IMR-90 (cell line): ENCODE results near the gene ARRDC2. TPM values are rescaled to one million over a fixed set of nuclear protein-coding genes. Genes with fewer than 3 reads are reported as not detected.

Experiments
- ATAC-seq: fragments of 200-7000 bp; cut with Tn5 transposase; 2 replicates; pipeline ENCODE4 v1.9.1; 2020; ENCODE audit warnings: low read depth, mild to moderate bottlenecking, moderate library complexity
- BruUV-seq: library from RNA; stranded (reverse); fragments of 400-500 nt; replicated peaks from 2 replicates; lab custom pipeline; 2021; lab: Mats Ljungman, UMichigan
- CTCF ChIA-PET: fragments of 300-600 bp; formaldehyde crosslinking; extraction: SDS; loops from one replicate; lab custom pipeline; 2021; ENCODE audit warnings: antibody characterized with exemption; lab: Yijun Ruan, JAX
- POLR2A ChIA-PET: fragments of 300-600 bp; sonication (Branson Sonifier 250); formaldehyde crosslinking; loops from one replicate; lab custom pipeline; 2022; ENCODE audit warnings: antibody characterized with exemption; ENCODE audit not compliant: unreplicated experiment; lab: Charles Lee
- DNase-seq: peaks from one replicate; pipeline ENCODE4 v3.0.0; 2013
- H2AFZ ChIP-seq: replicated peaks from 2 replicates; pipeline ENCODE3; 2013; ENCODE audit warnings: low read length, mild to moderate bottlenecking; ENCODE audit not compliant: poor library complexity
- H2AK5ac ChIP-seq: 2 replicates; pipeline ENCODE4 v1.6.1; 2013; ENCODE audit warnings: low read depth, low read length, inconsistent platforms
- H2AK9ac ChIP-seq: replicated peaks from 2 replicates; pipeline ENCODE3; 2013; ENCODE audit warnings: mild to moderate bottlenecking, low read depth, low read length, moderate library complexity; ENCODE audit not compliant: poor library complexity
- H2BK120ac ChIP-seq: 2 replicates; pipeline ENCODE4 v1.6.1; 2013; ENCODE audit warnings: low read depth, low read length, inconsistent platforms
- H2BK15ac ChIP-seq: 3 replicates; pipeline ENCODE4 v1.6.1; 2013; ENCODE audit warnings: low read depth, low read length, inconsistent platforms
- H2BK20ac ChIP-seq: 2 replicates; pipeline ENCODE4 v1.6.1; 2013; ENCODE audit warnings: low read depth, mild to moderate bottlenecking, inconsistent platforms, low read length, moderate library complexity
- H2BK5ac ChIP-seq: 2 replicates; pipeline ENCODE4 v1.6.1; 2013; ENCODE audit warnings: mild to moderate bottlenecking, low read depth, low read length, inconsistent platforms; ENCODE audit not compliant: poor library complexity, severe bottlenecking
- H3K14ac ChIP-seq: replicated peaks from 2 replicates; pipeline ENCODE4 v1.6.1; 2013; ENCODE audit warnings: low read depth, low read length, inconsistent platforms
- H3K18ac ChIP-seq: 2 replicates; pipeline ENCODE4 v1.6.1; 2013; ENCODE audit warnings: low read depth, low read length, control low read depth
- H3K23ac ChIP-seq: 2 replicates; pipeline ENCODE4 v1.6.1; 2013; ENCODE audit warnings: low read depth, low read length, inconsistent platforms
- H3K27ac ChIP-seq: 2 replicates; pipeline ENCODE4 v1.5.1; 2013; ENCODE audit warnings: mild to moderate bottlenecking, control low read depth, low read length; ENCODE audit not compliant: insufficient read depth
- H3K27me3 ChIP-seq: 2 replicates; pipeline ENCODE4 v1.6.1; 2013; ENCODE audit warnings: low read length; ENCODE audit not compliant: control insufficient read depth, insufficient read depth
- H3K36me3 ChIP-seq: 2 replicates; pipeline ENCODE4 v1.6.1; 2013; ENCODE audit warnings: low read length, mixed read lengths; ENCODE audit not compliant: control insufficient read depth, insufficient read depth
- H3K4ac ChIP-seq: 2 replicates; pipeline ENCODE4 v1.6.1; 2013; ENCODE audit warnings: low read depth, low read length, inconsistent platforms
- H3K4me1 ChIP-seq: 2 replicates; pipeline ENCODE4 v1.6.1; 2013; ENCODE audit warnings: low read length, mixed read lengths; ENCODE audit not compliant: control insufficient read depth, insufficient read depth
- H3K4me2 ChIP-seq: 2 replicates; pipeline ENCODE4 v1.6.1; 2013; ENCODE audit warnings: low read depth, mild to moderate bottlenecking, control low read depth, low read length, moderate library complexity
- H3K4me3 ChIP-seq: 2 replicates; pipeline ENCODE4 v1.5.1; 2013; ENCODE audit warnings: low read depth, mild to moderate bottlenecking, control low read depth, low read length, moderate library complexity; ENCODE audit not compliant: insufficient read depth
- H3K56ac ChIP-seq: 2 replicates; pipeline ENCODE4 v1.6.1; 2013; ENCODE audit warnings: low read length, inconsistent platforms; ENCODE audit not compliant: insufficient read depth; ENCODE audit errors: extremely low read depth
- H3K79me1 ChIP-seq, 2 experiments: 2 replicates each; pipeline ENCODE4 v1.6.1; 2013; ENCODE audit warnings: low read length in 2 of 2, inconsistent platforms in 1 of 2, low read depth in 1 of 2
- H3K9ac ChIP-seq: 2 replicates; pipeline ENCODE4 v1.6.1; 2013; ENCODE audit warnings: low read depth, low read length, control low read depth
- H3K9me1 ChIP-seq: 2 replicates; pipeline ENCODE4 v1.6.1; 2013; ENCODE audit warnings: low read length, inconsistent platforms; ENCODE audit not compliant: insufficient read depth
- H3K9me3 ChIP-seq: 2 replicates; pipeline ENCODE4 v1.6.1; 2013; ENCODE audit warnings: low read length; ENCODE audit not compliant: control insufficient read depth, insufficient read depth
- H4K20me1 ChIP-seq: 2 replicates; pipeline ENCODE4 v1.6.1; 2013; ENCODE audit warnings: low read length, inconsistent platforms; ENCODE audit not compliant: insufficient read depth
- H4K5ac ChIP-seq: 2 replicates; pipeline ENCODE4 v1.6.1; 2013; ENCODE audit warnings: mild to moderate bottlenecking, low read depth, low read length, control low read depth
- H4K8ac ChIP-seq, 2 experiments: 2 replicates each; pipeline ENCODE4 v1.6.1; 2013; ENCODE audit warnings: low read depth in 2 of 2, low read length in 2 of 2, control low read depth in 1 of 2, inconsistent platforms in 1 of 2
- H4K91ac ChIP-seq: 2 replicates; pipeline ENCODE4 v1.6.1; 2013; ENCODE audit warnings: low read depth, low read length, inconsistent platforms; ENCODE audit not compliant: insufficient read depth
- CEBPB ChIP-seq: IDR thresholded peaks from 2 replicates; pipeline ENCODE4 v1.6.1; 2012; ENCODE audit warnings: low read depth, low read length, improper control_type of control experiment
- CTCF ChIP-seq: conservative IDR thresholded peaks from 2 replicates; pipeline ENCODE4 v1.5.1; 2012; ENCODE audit warnings: mild to moderate bottlenecking, low read depth, low read length, improper control_type of control experiment
- FOS ChIP-seq: fragments of 150-350 bp; IDR thresholded peaks from 2 replicates; pipeline ENCODE4 v1.6.1; 2016; ENCODE audit warnings: low read depth, low read length
- MAFK ChIP-seq: IDR thresholded peaks from 2 replicates; pipeline ENCODE4 v1.6.1; 2012; ENCODE audit warnings: low read depth, low read length, improper control_type of control experiment
- MAZ ChIP-seq: IDR thresholded peaks from 2 replicates; pipeline ENCODE4 v1.6.1; 2012; ENCODE audit warnings: low read depth, mild to moderate bottlenecking, low read length, improper control_type of control experiment, moderate library complexity, borderline replicate concordance
- NFE2L2 ChIP-seq: fragments of 150-350 bp; IDR thresholded peaks from 2 replicates; pipeline ENCODE4 v1.6.1; 2016; ENCODE audit warnings: low read depth, mild to moderate bottlenecking, low read length
- POLR2A ChIP-seq: IDR thresholded peaks from 2 replicates; pipeline ENCODE4 v1.6.1; 2012; ENCODE audit warnings: mild to moderate bottlenecking, low read depth, low read length
- RCOR1 ChIP-seq: IDR thresholded peaks from 2 replicates; pipeline ENCODE4 v1.6.1; 2012; ENCODE audit warnings: mild to moderate bottlenecking, low read length, improper control_type of control experiment; ENCODE audit not compliant: insufficient replicate concordance
- RFX5 ChIP-seq: IDR thresholded peaks from 2 replicates; pipeline ENCODE4 v1.8.0; 2012; ENCODE audit warnings: low read depth, mild to moderate bottlenecking, low read length, moderate library complexity
- SMC3 ChIP-seq: fragments of 150-350 bp; IDR thresholded peaks from 2 replicates; pipeline ENCODE4 v1.6.1; 2016; ENCODE audit warnings: low read depth, mild to moderate bottlenecking, antibody characterized with exemption, low read length, moderate library complexity
- USF2 ChIP-seq: fragments of 150-350 bp; IDR thresholded peaks from 2 replicates; pipeline ENCODE4 v1.6.1; 2017; ENCODE audit warnings: mild to moderate bottlenecking, antibody characterized with exemption, low read length, low read depth
- WGBS, 2 experiments: methylation state at CpG; one replicate each; pipeline versions ENCODE4 v1.1.5 to v1.1.7; 2013; ENCODE audit warnings: missing lambda C conversion rate in 2 of 2; ENCODE audit not compliant: insufficient read length in 1 of 2; ENCODE audit errors: extremely low coverage in 2 of 2; 5-methylcytosine and 5-hydroxymethylcytosine counted together
- dilution Hi-C: fragments of 300-500 bp; cut with HindIII; formaldehyde crosslinking; loops from one replicate; pipeline ENCODE4 v1.14.3; 2018; ENCODE audit warnings: low sequenced_read_pairs; ENCODE audit not compliant: unreplicated experiment
- in situ Hi-C: fragments of 300-500 bp; cut with MboI; formaldehyde crosslinking; loops from 3 replicates; pipeline ENCODE4 v1.14.3; 2019; ENCODE audit warnings: low sequenced_read_pairs, inconsistent platforms, mixed read lengths
- intact Hi-C: fragments of 100-400 bp; cut with micrococcal nuclease; formaldehyde crosslinking; loops from 2 replicates; pipeline ENCODE4 v1.10.0; 2022
- polyA plus RNA-seq, 3 experiments: library from polyadenylated mRNA; depleted of rRNA; stranded (reverse); fragments of >200 nt; gene quantifications; 2 replicates each; pipeline ENCODE4 v1.2.3, GENCODE V29; 2012; ENCODE audit warnings: low replicate concordance in 1 of 3
- total RNA-seq: library from RNA; depleted of rRNA; stranded (reverse); fragments of >200 nt; gene quantifications from 2 replicates; pipeline ENCODE4 v1.2.3, GENCODE V29; 2012
- TF ChIP-seq, protein P1 (sequence below): fragments of 150-350 bp; IDR thresholded peaks from 2 replicates; pipeline ENCODE4 v1.6.1; 2016; ENCODE audit warnings: low read depth, mild to moderate bottlenecking, low read length, moderate library complexity, borderline replicate concordance

ARRDC2 gene
- total and polyA plus RNA-seq, 2 of the 4 experiments (the other 2 are of a cell fraction) = 1.4 to 4.9 TPM

GRCh38 chr19:17974551-17974950, 33.4 kb upstream of the ARRDC2 start:
- DNase-seq = no peak
- Histone ChIP-seq H3K4me2 (no peak overlapping the region), H3K18ac (no peak overlapping the region), H3K4me3 (no peak overlapping the region), H2BK20ac (no peak overlapping the region), H4K5ac (no peak overlapping the region), H4K20me1 (no peaks in the 10 kb centered on the region), H2BK15ac (no peak overlapping the region), H3K23ac (no peak overlapping the region), H3K9ac (no peak overlapping the region), H3K4me1 (no peaks in the 10 kb centered on the region), H4K91ac (no peak overlapping the region), H2BK120ac (no peak overlapping the region), H3K56ac (no peak overlapping the region), H2AK5ac (no peak overlapping the region), H3K27ac (no peak overlapping the region), H3K36me3 (no peaks in the 10 kb centered on the region), H3K27me3 (peaks cover 24% of the 10 kb centered on the region), H3K14ac (no peak overlapping the region), H2AFZ (peak overlapping the region; percentile 33), H3K79me1 (no peaks in the 10 kb centered on the region), H2BK5ac (no peak overlapping the region), H3K4ac (no peak overlapping the region), H2AK9ac (no peak overlapping the region), H4K8ac (no peak overlapping the region), H3K9me3 (no peaks in the 10 kb centered on the region), H3K9me1 (no peaks in the 10 kb centered on the region)
- WGBS, 2 experiments = 93% methylated on average over 2 of the region's 6 CpGs; no CpG with 5 or more reads in 1 of the 2 experiments
- in situ Hi-C loops = no loop called here
- intact Hi-C loops = no loop called here
- dilution Hi-C loops = no loop called here
- no TSS peak for BruUV-seq
- CTCF ChIA-PET = no interaction called here
- no peak for ATAC-seq
- POLR2A ChIA-PET = no interaction called here
- no peak for TF ChIP-seq POLR2A
- TF ChIP-seq CTCF = no peak
- no peak for TF ChIP-seq NFE2L2
- no peak for TF ChIP-seq FOS
- no peak for TF ChIP-seq CEBPB
- TF ChIP-seq SMC3 = no peak
- TF ChIP-seq RFX5 = no peak
- TF ChIP-seq, protein P1, sequence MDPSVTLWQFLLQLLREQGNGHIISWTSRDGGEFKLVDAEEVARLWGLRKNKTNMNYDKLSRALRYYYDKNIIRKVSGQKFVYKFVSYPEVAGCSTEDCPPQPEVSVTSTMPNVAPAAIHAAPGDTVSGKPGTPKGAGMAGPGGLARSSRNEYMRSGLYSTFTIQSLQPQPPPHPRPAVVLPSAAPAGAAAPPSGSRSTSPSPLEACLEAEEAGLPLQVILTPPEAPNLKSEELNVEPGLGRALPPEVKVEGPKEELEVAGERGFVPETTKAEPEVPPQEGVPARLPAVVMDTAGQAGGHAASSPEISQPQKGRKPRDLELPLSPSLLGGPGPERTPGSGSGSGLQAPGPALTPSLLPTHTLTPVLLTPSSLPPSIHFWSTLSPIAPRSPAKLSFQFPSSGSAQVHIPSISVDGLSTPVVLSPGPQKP = no peak
- no peak for TF ChIP-seq USF2
- TF ChIP-seq MAZ = no peak
- no peak for TF ChIP-seq RCOR1
- no peak for TF ChIP-seq MAFK
